GM18873 (cell line): ENCODE data around the gene SLC26A4.

Source experiments
- ATAC-seq: cut with Tn5 transposase; IDR thresholded peaks from one replicate; pipeline ENCODE4 v1.9.1; 2021; ENCODE audit warnings: mild to moderate bottlenecking, moderate library complexity, moderate number of reproducible peaks; ENCODE audit not compliant: unreplicated experiment, low FRiP score

SLC26A4 gene

GRCh38 chr7:107658467-107658866, 2.2 kb upstream of the SLC26A4 start:
- ATAC-seq = no peak

GRCh38 chr7:107659666-107660065, 962 bp upstream of the SLC26A4 start:
- ATAC-seq = no peak

- no peak for ATAC-seq
These were observed 645 bp downstream of the SLC26A4 start for GRCh38 chr7:107661081-107661864.

- ATAC-seq = no peak
These were observed 1.3 kb downstream of the SLC26A4 start for GRCh38 chr7:107661865-107662379.

- no peak for ATAC-seq
These were observed 2.6 kb downstream of the SLC26A4 start for GRCh38 chr7:107663196-107663595.

- no peak for ATAC-seq
These were observed 6.2 kb downstream of the SLC26A4 start for GRCh38 chr7:107666790-107667189.

- no peak for ATAC-seq
These were observed 6.7 kb downstream of the SLC26A4 start for GRCh38 chr7:107667341-107667740.

- ATAC-seq = no peak
These were observed 7.7 kb downstream of the SLC26A4 start for GRCh38 chr7:107668296-107668695.

- no peak for ATAC-seq
These were observed 11.6 kb downstream of the SLC26A4 start for GRCh38 chr7:107672183-107672582.

- no peak for ATAC-seq
These were observed 15.6 kb downstream of the SLC26A4 start for GRCh38 chr7:107676249-107676648.

GRCh38 chr7:107678110-107678753, 17.6 kb downstream of the SLC26A4 start:
- ATAC-seq = no peak

- ATAC-seq = no peak
These were observed 19.9 kb downstream of the SLC26A4 start for GRCh38 chr7:107680478-107680877.

GRCh38 chr7:107682886-107683285, 22.3 kb downstream of the SLC26A4 start:
- no peak for ATAC-seq

GRCh38 chr7:107684287-107684686, 23.7 kb downstream of the SLC26A4 start:
- no peak for ATAC-seq

GRCh38 chr7:107684947-107685463, 24.4 kb downstream of the SLC26A4 start:
- ATAC-seq = no peak

GRCh38 chr7:107686816-107687387, 26.3 kb downstream of the SLC26A4 start:
- ATAC-seq = no peak

GRCh38 chr7:107687656-107688055, 27.0 kb downstream of the SLC26A4 start:
- no peak for ATAC-seq

- no peak for ATAC-seq
These were observed 28.9 kb downstream of the SLC26A4 start for GRCh38 chr7:107689553-107689952.

GRCh38 chr7:107690084-107690483, 29.5 kb downstream of the SLC26A4 start:
- no peak for ATAC-seq

GRCh38 chr7:107690611-107691010, 30.0 kb downstream of the SLC26A4 start:
- no peak for ATAC-seq

- no peak for ATAC-seq
These were observed 31.1 kb downstream of the SLC26A4 start for GRCh38 chr7:107691716-107692115.
